ENCODE data around the gene PFKL.

The PFKL gene

DNA sequence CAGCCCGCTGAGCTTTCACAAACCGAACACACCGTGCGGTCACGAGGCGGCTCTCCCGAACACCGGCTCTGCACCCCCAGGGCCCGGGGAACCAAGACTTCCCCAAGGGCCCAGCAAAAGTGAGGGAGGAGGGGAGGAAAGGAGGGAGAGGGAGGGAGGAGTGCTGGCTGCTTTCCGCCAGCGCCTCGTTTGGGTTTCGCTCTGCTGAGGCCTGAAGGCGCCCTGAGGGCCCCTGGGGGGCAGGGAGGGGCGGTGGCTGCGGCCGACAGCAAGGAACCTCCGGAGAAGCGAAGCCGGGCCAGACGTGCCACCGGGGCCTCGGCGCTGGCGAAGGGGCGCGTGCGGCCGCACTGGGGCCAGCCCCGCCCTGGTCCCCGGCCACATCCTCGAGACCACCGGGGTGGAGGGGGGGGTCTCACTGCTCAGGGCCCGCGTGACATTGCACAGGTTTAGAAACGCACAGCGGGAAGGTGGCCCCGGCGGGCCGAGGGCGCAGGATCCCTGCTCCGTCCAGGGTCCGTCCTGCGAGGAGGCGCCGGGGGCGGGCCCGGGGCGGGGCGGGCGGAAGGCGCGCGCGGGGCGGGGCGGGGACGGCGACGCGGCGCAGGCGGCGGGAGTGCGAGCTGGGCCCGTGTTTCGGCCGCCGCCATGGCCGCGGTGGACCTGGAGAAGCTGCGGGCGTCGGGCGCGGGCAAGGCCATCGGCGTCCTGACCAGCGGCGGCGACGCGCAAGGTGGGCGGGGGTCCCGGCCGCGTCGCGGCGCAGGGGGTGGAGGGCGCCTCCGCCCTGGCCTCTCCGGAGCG, at the start of gene PFKL:
PFKL (plus strand) TSS at position 596 of the 804 bp plus-strand sequence; CDS start at position 649, 53 bp downstream.
- peak; percentile 59 for DNase-seq

- peak; percentile 23 for DNase-seq
Measured at GRCh38 chr21:44253832-44254710, 45.8 kb upstream of the PFKL start.

DNA sequence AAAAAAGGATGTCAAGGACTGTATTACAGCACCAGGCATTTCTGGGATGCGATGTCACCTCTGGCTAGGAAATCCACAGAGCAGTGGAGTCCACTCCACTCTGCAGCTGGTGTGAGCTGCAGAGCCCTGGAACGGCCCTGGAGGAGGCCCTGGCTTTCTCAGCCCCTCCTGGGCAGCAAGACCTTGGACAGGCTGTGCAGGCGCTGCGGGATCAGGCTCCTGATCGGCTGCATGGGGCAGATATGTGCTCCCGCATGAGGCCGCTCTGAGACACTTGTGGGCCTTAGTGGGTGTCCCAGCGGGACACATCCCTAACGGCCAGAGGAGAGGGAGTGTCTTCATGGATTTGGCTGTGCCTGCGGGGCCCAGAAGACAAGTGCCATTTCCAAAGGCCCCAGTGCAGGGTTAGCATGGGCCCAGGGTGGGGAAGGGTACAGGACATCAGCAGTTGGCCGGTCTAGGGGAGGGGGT, 44.3 kb upstream of the PFKL start:
- DNase-seq = no peak

DNA sequence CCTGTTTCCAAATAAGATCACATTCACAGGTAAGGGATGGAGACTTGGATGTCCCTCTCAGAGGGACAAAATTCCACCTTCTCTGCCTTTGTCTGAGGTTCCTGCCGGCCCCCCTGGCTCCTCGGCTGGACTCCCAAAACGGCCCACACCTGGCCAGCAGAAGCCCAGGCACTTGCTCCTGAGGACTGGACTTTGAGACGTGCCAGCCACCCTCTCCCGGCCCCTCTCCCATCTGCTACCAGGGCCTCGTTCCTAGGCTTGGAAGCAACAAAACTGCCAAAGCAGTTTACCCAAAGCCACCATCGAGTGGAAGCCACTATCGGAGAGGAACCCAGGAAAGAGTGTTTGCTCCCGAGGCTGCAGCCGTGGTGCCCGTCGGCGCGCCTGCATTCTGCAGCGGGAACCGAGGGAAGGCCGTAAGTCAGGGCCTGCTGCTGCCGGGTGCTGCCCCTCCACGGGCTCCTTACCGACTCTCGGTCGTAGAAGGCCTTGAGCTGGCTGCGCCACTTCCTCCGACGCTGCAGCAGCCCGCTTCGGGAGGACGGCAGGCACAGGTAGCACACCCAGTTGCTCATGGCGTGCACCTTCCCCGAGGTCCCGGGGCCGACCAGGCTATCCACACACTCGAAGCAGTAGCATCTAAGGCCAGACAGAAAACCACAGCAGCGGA, 41.7 kb upstream of the PFKL start:
- no peak for DNase-seq

GRCh38 chr21:44259082-44259705, 40.7 kb upstream of the PFKL start:
- DNase-seq = no peak

DNA sequence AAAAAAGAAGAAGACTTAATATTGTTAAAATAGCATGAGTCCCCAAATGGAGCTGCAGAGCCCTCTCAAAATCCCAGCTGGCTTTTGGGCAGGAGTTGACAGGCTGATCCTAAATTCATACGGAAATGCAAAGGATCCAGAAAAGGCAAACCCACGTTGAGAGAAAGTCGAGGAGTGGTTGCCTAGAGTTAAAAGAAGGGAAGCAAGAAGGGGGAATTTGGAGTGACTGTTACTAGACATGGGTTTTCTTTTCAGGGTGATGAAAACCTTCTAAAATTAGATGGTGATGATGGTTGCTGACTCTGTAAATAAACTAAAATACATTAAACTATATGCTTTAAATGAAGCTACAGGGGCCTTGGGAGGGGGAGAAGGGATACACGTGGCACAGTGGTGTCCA, 39.8 kb upstream of the PFKL start:
- DNase-seq = no peak

DNA sequence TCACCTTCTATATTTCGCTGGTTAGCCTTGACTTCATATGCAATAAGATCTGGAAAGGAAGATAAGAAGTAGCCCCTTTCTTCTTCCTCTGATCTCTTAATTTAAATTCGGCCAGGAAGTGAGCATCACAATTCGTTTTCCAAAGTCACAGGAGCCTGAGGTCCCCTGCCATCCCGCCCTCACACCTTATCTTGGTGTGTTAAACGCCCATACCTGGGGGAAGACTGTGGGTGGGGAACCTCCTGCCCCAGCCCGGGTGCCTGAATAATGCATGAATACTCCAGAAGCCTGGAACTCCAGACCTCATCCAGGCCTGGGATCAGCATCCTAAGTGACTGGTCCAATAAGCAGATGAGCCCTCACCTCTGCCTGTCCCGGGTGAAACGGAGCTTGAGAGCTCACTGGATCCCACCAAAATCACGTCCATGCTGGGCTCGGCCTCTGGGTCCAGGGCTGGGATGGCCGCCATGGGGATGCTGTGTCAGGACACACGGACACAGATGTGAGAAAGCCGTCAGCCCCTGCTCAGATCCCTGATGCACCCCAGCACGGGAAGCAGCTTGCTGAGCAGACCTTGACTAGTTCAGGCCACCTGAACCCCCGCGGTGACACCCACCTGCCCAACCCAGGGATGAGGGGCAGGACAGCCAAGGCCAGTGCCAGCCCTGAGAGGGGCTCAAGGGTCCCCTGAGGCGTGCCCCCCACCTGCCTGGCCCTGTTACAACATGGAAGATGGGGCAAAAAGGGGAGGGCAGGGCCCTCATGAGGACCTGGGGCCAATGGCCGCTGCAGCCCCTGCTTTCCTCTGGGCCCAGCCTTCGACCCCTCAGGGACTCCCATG, 38.8 kb upstream of the PFKL start:
- DNase-seq = no peak

DNA sequence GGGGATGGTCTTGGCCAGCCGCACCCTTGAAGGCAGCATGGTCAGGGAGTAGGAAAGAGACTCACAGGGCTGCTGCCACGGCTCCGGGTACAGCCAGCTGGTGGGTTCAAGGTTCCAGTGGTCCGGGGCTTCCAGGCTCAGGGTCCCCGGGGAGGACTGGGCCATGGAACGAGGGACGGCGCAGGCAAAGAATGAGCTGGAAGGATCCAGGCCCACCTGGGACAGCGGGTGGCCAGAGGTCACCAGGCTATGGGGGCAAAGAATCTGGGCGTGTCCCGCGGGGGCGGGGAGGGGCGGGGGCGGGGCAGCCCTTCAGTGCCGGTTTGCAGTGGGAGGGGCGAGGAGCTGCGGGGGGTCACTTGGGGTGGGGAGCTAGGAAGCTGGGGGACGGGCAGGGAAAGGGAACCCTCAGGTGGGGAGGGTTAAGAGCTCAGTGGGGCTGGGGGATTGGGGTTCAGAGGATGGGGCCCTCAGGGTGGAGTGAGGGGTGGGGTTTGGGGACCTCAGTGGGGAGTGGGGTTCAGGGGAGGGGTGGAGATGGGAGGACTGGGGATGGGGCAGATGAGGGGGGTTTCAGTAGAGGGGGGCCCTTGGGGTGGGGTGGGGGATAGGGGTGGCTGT, 38.1 kb upstream of the PFKL start, which contains the start of gene DNMT3L:
DNMT3L (minus strand) TSS at position 223 of the 621 bp plus-strand sequence. CDS start 638 bp downstream, outside the sequence.
- DNase-seq = no peak

DNA sequence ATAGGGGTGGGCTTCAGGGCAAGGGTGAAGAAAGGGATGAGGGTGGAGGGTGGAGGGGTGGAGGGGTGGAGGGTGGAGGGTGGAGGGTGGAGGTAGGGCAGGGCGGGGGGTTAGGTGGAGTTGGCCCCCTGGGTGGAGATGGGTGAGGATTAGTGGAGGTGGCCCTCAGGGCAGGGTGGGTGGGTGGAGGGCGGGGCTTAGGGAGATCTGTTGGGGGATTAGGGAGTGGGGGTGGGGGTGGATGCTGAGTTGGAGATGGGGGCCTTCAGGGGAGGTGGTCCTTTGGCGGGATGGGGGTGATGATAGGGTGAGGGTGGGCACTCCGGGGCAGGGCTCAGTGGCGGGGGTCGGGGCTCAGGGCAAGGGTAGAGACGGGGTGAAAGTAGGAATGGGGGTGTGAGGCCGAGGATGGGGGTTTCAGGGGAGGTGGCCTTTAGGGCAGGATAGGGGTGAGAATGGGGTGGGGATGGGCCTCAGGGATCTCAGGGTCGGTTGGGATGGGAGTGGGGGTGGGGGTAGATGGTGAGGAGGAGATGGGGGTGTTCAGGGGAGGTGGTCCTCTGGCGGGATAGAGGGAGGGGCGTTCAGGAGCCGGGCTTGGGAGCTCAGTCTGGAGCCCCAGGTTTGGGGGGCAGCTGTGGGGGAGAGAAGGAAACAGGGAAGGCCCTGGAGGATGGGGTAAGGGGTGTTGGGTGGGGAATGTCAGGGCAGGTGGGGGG, 37.4 kb upstream of the PFKL start:
- no peak for DNase-seq

GRCh38 chr21:44263221-44263760, 36.6 kb upstream of the PFKL start:
- no peak for DNase-seq

GRCh38 chr21:44263768-44264167, 36.1 kb upstream of the PFKL start:
- no peak for DNase-seq

DNA sequence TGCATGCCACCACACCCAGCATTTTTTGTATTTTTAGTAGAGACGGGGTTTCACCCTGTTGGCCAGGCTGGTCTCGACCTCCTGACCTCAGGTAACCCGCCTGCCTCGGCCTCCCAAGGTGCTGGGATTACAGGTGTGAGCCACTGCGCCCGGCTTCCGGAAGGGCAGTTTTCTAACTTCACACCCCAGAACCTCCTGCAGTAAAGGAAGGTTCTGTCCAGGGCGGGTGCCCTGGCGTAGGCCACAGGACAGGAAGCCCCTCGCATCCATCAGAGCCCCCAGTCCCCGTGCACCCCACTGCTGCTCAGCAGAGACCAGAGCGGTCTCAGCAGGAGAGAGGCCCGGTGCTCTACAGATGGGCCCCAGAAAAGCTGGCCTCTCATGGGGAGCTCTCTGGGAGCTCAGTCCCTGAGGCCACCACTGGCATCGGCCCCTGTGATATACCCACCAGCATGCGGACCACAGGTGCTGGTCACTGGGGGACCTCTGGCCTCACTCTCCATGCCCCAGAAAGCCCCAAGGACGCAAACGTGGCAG, 34.1 kb upstream of the PFKL start:
- no peak for DNase-seq

DNA sequence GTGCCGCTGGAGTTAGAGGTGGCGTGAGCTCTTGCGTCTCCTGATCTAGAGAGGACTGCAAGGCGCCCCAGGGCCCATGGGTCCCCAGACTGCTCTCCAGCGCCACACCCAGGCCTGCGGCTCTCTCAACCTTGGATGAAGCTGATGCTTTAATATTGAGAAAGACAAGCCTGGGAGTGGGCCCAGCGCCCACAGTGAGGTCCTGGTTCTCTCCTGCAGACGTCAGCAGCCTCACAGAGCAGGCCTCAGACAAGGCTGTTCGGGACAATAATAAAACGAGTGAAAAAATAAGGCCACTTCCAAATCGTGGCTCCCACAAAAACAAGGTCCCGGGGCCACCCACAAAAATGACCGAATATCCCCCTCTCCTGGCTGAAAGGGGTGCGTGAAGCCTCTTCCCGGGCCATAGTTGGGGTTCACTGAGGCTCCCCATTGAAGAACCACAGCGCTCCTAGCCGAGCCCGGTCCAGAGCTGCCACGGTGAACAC, 32.2 kb upstream of the PFKL start:
- DNase-seq = no peak

- DNase-seq = no peak
Measured at GRCh38 chr21:44269090-44269489, 30.8 kb upstream of the PFKL start.

DNA sequence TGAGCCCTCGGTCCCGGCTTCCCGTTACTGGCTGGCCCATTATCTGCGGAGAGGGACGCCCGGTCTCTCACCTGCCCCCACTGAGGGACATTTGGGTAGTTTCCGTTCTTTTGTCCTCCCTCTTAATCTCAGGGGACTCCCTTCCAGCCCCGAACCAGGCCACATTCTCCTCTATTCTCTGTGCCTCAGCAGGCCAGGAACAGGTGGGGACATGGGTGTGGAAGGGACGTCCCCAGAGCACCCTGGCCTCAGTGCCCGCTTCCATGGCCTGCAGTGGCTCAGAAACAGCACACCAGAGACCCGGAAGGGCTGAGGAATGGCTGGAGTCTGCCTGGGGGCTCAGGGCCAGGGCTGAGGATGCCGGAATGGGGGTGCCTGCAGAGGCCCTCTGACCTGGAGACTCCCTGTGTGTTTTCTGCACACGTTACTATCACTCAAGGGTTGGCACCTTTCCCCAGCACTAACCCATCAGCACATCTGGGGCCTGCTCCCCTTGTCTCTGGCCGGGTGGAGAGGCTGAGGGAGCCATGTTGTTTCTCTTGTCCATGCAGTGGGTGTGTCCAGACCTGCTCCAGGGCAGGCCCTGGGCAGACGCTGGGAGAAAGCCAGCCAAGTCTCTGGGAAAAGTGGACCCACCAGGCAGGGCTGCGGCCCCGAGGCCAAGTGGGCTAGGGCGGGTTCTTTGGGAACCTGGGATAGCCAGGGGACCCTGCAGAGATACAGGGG, 28.1 kb upstream of the PFKL start:
- no peak for DNase-seq

GRCh38 chr21:44272284-44272858, 27.5 kb upstream of the PFKL start:
- DNase-seq = no peak

DNA sequence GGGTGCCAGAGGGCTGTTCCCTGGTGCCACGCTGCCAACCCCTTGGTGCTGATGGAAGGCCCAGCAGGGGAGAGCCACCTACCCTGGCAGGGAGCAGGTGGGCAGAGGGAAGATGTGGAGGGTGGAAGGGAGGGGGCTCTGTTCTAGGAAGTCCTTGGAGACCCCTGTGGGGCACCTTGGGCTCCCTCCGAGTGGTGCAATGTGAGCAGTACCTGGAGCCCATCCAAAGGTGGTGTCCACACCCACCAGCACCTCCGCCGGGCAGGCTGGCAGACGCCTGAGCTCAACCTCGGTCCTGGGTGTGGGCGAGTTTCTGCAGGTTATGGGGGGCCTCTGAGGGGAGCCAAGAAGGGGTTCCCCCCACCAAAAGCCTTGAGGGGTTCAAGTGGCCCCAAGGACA, 26.8 kb upstream of the PFKL start:
- DNase-seq = no peak

DNA sequence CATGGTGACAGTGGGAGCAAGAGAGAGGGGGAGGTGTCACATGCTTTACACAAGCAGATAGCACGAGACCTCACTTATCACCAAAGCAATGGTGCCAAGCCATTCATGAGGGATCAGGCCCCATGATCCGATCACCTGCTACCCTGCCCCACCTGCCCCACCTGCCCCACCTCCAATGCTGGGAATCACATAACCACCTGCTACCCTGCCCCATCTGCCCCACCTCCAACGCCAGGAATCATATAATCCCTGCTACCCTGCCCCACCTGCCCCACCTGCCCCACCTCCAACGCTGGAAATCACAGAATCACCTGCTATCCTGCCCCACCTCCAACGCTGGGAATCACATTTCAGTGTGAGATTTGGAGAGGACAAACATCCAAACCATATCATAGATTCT, 24.8 kb upstream of the PFKL start:
- no peak for DNase-seq
